ENCODE data around the gene RECQL5. TPM values are rescaled to one million over a fixed set of nuclear protein-coding genes. Genes with fewer than 3 reads are reported as not detected.

RECQL5 gene
- total RNA-seq, 2 donors from 2014 or later = 54.3 TPM

DNA sequence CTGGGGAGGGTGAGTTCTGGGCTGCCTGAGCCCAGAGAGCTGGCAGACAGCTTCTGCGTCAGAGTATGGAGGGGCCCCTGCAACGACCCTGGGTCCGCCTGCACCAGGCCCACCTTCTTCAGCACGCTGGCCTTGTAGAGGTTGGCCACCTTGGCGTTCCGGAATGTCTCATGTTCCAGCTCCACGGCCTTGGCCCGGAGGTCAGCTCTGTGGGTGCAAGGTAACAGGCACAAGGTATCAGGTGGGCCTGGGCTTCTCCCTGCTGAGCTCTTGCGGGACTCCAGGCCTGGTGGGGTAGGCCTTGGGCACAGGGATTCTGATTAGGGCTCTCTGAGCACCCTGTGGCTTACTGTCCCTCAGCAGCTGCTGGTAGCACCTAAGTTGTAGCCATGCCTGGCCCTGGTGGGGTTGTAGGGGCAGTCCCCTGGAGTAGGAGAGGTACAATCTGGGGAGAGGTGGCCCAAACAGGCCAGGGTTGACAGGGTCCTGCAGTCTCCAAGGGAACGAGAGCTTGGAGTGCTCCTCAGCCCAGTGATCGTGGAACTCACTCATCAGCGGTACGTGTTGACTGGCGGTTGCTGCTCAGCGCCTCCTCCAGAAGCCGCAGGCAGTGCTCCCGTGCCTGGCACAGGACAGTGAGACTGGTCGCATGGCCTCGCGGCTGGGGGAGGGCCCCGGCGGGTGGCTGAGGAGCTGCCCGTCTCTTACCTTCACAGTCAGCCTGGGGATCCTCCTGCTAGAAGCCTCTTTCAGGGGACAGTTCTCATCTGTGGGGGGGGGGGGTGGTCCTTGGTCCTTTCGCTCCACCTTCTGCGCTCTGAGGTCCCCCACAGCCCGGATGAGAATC is 36.7 kb downstream of the RECQL5 start:
- Histone ChIP-seq H3K9me3 (ENCODE audit: control insufficient read depth, low read length) (no peaks in the 10 kb centered on the region), H3K4me3 (ENCODE audit: low read length) (no peak overlapping the region), H3K36me3 (ENCODE audit: control insufficient read depth, insufficient read depth, low read length) (peaks cover 5% of the 10 kb centered on the region), H3K9ac (ENCODE audit: extremely low read depth, low read length, poor library complexity, severe bottlenecking) (no peak overlapping the region), H3K4me1 (ENCODE audit: control insufficient read depth, insufficient read depth, low read length) (peaks cover 8% of the 10 kb centered on the region), H3K27me3 (ENCODE audit: control insufficient read depth, insufficient read depth, low read length, poor library complexity, severe bottlenecking) (no peaks in the 10 kb centered on the region), H3K27ac (ENCODE audit: low read depth, low read length) (no peak overlapping the region)
- WGBS, 2 experiments (ENCODE audit: insufficient coverage in 1 of 2, insufficient read length in 1 of 2) = 87 to 88% methylated on average over 15 to 26 of the region's 26 CpGs
- DNase-seq = no peak
- TF ChIP-seq CTCF (conservative IDR thresholded peaks at IDR 0.05) = no peak
- H3K36me3 Mint-ChIP-seq (ENCODE audit: low read depth) = no peaks in the 10 kb centered on the region
- H3K27ac Mint-ChIP-seq = no peak overlapping the region
- peaks cover 16% of the 10 kb centered on the region for H3K4me1 Mint-ChIP-seq
- no peaks in the 10 kb centered on the region for H3K9me3 Mint-ChIP-seq
- H3K27me3 Mint-ChIP-seq (ENCODE audit: insufficient read depth) = no peaks in the 10 kb centered on the region
- no peak overlapping the region for H3K4me3 Mint-ChIP-seq

GRCh38 chr17:75629157-75629556 is 37.8 kb downstream of the RECQL5 start:
- Histone ChIP-seq H3K9ac (ENCODE audit: extremely low read depth, low read length, poor library complexity, severe bottlenecking) (no peak overlapping the region), H3K27ac (ENCODE audit: low read depth, low read length) (no peak overlapping the region), H3K36me3 (ENCODE audit: control insufficient read depth, insufficient read depth, low read length) (peaks cover 5% of the 10 kb centered on the region), H3K4me1 (ENCODE audit: control insufficient read depth, insufficient read depth, low read length) (peaks cover 8% of the 10 kb centered on the region), H3K27me3 (ENCODE audit: control insufficient read depth, insufficient read depth, low read length, poor library complexity, severe bottlenecking) (no peaks in the 10 kb centered on the region), H3K9me3 (ENCODE audit: control insufficient read depth, low read length) (no peaks in the 10 kb centered on the region), H3K4me3 (ENCODE audit: low read length) (no peak overlapping the region)
- no peak overlapping the region for H3K27ac Mint-ChIP-seq
- H3K4me1 Mint-ChIP-seq = peaks cover 11% of the 10 kb centered on the region
- no peak for DNase-seq
- H3K36me3 Mint-ChIP-seq (ENCODE audit: low read depth) = no peaks in the 10 kb centered on the region
- WGBS, 2 experiments (ENCODE audit: insufficient coverage in 1 of 2, insufficient read length in 1 of 2) = 85 to 93% methylated on average over 6 to 14 of the region's 14 CpGs
- H3K9me3 Mint-ChIP-seq = no peaks in the 10 kb centered on the region
- H3K4me3 Mint-ChIP-seq = no peak overlapping the region
- H3K27me3 Mint-ChIP-seq (ENCODE audit: insufficient read depth) = no peaks in the 10 kb centered on the region
- TF ChIP-seq CTCF (conservative IDR thresholded peaks at IDR 0.05) = no peak

- no peak overlapping the region for H3K4me3 ChIP-seq (ENCODE audit: low read length)
- H3K27me3 Mint-ChIP-seq (ENCODE audit: insufficient read depth) = no peaks in the 10 kb centered on the region
- no peak overlapping the region for H3K27ac ChIP-seq (ENCODE audit: low read depth, low read length)
- H3K36me3 ChIP-seq (ENCODE audit: control insufficient read depth, insufficient read depth, low read length) = peaks cover 5% of the 10 kb centered on the region
- WGBS, 2 experiments (ENCODE audit: insufficient coverage in 1 of 2, insufficient read length in 1 of 2) = 92 to 97% methylated on average over 5 to 6 of the region's 6 CpGs
- no peaks in the 10 kb centered on the region for H3K9me3 ChIP-seq (ENCODE audit: control insufficient read depth, low read length)
- H3K4me3 Mint-ChIP-seq = no peak overlapping the region
- H3K36me3 Mint-ChIP-seq (ENCODE audit: low read depth) = no peaks in the 10 kb centered on the region
- H3K27me3 ChIP-seq (ENCODE audit: control insufficient read depth, insufficient read depth, low read length, poor library complexity, severe bottlenecking) = no peaks in the 10 kb centered on the region
- peaks cover 4% of the 10 kb centered on the region for H3K4me1 ChIP-seq (ENCODE audit: control insufficient read depth, insufficient read depth, low read length)
- TF ChIP-seq CTCF (conservative IDR thresholded peaks at IDR 0.05) = no peak
- no peaks in the 10 kb centered on the region for H3K9me3 Mint-ChIP-seq
- no peak overlapping the region for H3K9ac ChIP-seq (ENCODE audit: extremely low read depth, low read length, poor library complexity, severe bottlenecking)
- DNase-seq = no peak
- H3K4me1 Mint-ChIP-seq = peaks cover 4% of the 10 kb centered on the region
- H3K27ac Mint-ChIP-seq = no peak overlapping the region
These were observed 38.5 kb downstream of the RECQL5 start for GRCh38 chr17:75628425-75628824.
